GDM1 (cell line): Measurements from ENCODE around the gene GPX7.

Experiments used
- DNase-seq: peaks from one replicate; lab custom pipeline; 2025; lab: John Stamatoyannopoulos, UW

The GPX7 gene

DNA sequence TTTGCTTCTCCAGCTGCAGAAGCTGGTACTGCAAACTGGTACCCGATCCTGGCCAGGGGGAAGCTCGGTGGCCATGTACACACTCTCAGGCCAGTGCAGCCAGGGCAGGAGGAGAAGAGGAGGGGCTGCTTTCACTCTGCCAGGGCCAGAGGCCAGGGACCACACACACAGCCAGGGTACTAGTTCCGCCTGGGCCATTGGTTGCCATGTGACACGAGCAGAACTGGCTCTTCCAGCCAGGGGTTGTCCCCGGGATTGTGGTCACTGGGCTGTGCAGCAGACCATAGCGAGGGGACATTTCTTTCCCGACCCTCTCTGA lies 27.1 kb downstream of the GPX7 start:
- DNase-seq = no peak

DNA sequence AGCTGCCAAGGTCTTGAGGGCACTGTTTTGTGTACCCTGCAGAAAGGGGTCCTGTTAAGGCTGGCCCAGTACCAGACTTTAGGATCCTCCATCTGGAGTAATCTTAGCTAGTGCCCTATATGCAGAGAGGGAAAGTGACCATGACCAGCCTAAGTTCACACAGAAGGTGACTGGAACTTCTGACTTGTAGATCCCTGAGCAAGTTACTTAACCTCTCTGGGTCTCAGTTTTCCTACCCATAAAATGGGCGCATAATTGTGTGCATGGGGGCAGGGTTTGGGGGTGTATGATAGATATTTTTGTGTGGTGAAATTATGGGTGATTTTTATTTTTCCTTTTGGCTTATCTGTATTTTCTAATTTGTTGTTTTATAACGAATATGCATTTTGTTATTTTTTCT lies 27.5 kb downstream of the GPX7 start:
- DNase-seq = no peak

DNA sequence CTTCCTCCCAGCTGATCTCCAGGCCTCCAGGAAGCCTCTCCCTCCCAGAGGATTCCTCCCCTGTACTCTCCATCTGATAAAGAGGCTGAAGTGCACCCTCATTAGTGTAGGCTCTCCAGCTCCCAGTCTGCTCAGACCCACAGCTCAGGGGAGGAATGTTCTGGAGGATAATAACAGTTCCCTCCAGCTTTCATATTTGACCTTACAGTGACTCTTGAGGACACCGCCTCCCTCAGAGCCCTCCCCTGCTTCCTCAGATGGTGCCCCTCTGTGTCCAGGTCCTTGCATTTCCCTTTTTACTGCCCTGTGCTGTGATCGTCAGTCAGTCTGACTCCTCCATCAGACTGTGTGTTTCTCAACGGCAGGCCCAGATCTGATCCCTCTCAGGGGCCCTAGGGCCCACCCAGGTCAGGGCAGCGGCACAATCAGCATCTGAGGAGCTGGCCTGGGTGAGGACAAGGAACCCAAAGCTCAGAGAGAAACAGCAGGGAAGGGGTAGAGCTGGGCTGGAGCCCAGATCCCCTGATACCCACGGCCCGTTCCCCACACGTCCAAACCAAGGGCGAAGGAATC lies 29.7 kb downstream of the GPX7 start:
- DNase-seq = no peak

DNA sequence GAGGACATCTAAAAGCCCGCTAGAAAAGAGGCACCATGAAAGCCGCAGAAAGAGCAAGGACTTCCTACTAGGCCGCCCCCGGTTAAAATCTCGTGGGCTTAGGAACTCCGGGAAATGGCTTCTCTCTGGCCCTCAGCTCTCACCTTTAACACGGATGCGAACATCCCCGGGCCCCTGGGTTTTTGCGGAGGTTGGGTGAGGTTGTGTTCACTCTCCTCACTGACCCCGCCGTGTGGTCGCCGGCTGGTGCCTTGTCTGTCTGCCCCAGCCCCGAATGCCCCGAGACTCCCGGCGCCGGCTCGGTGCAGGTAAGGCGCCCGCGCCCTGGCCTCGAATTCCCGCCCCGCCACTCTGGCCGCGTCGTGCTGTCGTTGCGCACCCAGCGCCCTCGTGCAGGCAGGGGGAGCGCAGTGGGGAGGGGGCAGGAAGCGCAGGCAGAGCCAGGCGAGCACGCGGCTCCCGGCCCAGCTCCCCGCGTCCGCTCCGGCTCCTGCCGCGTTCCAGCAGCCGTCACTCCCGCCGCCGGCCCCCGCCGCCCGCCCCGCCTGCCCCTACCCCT lies 30.6 kb downstream of the GPX7 start, which contains the start of gene SHISAL2A:
Gene SHISAL2A (plus strand): TSS at position 437 of the 559 bp plus-strand sequence. CDS start 326 bp downstream, outside the sequence.
- no peak for DNase-seq

DNA sequence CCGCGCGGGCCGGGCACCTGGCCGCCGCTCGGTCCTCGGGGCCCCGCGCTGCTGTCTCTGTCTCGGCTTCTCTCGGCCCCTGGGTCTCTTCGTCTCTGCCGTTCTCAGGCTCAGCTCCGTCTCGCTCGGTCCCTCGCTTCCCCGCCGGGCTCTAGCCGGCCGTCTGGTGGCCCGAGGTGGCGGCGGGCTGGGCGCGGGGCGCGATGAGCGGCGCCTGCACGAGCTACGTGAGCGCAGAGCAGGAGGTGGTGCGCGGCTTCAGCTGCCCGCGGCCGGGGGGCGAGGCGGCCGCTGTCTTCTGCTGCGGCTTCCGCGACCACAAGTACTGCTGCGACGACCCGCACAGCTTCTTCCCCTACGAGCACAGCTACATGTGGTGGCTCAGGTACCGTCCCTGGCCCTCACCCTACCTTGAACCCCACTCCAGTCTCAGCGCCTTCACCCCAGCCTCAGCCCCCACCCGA lies 31.2 kb downstream of the GPX7 start:
- no peak for DNase-seq

DNA sequence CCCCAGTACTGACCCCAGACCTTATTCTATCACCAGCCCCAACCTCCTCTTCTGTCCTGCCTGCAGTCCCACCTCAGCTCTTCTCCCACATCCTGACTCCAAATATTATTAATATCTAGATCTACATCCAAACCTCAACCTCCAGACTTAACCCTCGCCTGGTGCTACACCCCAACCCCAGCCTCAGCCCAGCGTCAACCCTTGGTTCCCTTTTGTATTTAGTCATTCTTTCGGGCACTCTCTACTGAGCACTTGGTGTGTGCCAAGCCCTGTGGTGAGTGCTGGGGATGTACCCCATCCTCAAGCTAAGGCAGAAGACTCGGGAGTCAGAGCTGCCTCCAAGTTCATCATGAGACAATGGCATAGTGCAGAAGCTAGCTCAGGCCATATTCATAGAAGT lies 31.9 kb downstream of the GPX7 start:
- no peak for DNase-seq

DNA sequence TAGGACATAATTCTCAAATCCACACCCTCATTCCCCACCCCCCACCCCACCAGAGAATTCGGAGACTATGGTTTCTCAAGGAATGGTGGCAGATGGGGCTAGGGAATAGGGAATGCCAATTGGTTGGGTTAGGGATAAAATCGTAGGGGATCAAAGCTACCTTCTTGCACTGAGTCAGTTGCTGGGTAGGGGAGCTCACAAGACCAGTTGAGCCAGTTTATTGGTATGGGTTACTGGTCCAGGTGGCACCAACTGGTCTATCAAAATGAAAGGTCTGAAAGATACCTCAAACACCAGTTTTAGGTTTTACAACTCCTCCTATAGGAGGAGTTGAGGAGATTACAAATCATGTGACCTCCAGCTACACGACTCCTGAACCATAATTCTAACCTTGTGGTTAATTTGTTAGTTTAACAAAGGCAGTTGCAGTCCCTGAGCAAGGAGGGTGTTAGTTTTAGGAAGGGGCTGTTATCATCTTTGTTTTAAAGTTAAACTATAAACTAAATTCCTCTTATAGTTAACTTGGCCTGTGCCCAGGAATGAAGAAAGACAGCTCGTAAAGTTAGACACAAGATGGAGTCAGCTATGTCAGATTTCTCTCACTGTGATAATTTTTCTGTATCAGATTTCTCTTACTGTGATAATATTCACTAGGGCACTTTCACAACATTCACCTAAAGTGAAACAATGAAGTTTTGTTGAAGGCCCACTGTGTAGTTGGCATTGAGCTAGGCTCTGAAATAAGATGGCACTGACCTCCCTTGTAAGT lies 33.3 kb downstream of the GPX7 start:
- DNase-seq = no peak

DNA sequence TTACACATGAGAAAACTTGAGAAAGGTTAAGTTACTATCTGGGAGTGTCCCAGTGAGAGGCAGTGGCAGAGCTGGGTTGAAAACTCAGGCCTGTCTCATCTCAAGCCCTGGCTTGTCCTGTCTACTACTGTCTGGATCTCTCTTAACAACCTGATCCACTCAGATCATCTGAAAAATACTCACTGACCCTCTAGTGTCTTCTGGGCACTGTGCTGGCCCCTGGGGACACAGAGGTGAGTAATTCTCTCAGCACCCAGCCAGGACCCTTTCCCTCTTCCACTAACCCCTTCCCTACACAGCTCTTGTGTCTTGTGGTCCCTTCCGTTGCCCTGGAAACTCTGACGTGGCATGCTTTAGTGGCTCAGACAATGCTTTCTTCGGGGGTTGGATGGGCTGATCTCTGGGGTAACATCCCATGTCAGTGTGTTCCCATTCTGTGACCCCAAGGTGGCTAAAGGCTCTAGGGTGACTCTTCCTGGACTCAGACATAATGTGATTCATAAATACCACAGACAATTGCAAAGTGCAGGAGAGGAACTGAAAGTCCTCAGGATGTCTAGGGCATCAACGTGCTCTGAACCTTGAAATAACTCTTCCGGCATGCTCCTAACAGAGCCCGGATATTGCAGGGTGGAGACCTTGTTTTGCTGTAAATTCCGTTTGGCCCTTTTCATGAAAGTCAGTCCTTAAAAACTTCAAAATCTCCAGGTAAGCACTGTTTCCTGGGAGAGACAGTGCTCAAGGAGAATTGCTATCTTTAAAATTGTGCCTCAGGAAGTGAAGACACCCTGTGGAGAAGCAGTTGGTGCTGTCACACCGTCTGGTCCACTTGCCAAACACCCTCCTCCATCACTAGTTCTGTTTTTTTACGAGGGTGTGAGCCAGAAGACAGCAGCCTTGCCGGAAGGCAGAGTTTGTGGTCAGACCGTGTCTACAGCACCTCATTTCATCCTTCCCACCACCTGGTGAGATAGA lies 34.8 kb downstream of the GPX7 start:
- no peak for DNase-seq

DNA sequence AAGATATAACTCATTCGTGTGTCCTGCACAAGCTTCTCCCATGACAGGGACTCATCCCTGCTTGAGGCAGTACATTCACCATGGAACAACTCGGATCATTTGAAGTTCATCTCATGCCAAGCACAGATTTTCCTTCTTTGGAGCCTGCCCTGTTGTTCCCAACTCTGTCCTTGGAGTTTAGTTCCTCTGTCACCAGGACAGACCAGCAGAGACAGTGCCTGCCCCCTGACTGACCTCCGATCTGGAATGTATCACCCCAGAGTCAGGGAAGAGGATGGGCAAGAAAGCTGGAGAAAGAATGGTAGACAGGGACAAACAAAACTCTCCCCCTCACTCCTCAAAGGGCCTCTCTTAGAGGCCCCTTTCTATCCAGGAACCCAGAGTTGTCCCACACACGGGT lies 35.8 kb downstream of the GPX7 start:
- DNase-seq = no peak

DNA sequence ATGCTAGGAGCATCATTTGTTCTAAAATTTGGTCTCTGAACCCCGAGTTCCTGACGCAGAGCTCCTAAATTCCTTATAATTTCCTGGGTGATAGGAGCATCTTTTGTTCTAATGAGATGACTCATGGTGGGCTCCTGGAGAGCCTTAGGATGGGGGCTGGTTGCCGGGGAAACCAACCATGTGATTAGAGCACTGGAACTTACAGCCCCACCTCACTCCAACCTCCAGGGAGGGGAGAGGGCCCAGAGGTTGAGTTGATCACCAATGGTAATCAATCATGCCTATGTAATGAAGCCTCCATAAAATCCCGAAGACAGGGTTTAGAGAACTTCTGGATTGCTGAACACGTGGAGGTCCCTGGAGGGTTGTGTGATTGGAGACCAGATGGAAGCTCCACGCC lies 38.5 kb downstream of the GPX7 start:
- DNase-seq = no peak

DNA sequence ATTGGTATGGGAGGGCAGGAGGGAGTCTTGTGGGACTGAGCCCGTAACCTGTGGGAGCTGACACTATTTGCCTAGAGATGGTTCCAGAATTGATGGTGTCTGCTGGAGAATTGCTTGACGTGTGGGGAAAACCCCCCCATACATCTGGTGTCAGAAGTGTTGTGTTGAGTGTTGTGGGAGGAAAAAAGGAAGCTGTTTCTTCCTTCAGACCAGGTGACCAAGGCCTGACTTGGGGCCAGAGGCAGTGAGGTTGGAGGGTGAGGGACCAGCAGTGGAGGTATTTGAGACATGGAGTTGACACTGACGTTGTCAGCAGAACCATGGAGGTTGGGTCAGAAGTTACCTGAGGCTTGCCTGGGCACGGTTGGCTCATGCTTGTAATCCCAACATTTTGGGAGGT lies 39.1 kb downstream of the GPX7 start:
- DNase-seq = no peak

DNA sequence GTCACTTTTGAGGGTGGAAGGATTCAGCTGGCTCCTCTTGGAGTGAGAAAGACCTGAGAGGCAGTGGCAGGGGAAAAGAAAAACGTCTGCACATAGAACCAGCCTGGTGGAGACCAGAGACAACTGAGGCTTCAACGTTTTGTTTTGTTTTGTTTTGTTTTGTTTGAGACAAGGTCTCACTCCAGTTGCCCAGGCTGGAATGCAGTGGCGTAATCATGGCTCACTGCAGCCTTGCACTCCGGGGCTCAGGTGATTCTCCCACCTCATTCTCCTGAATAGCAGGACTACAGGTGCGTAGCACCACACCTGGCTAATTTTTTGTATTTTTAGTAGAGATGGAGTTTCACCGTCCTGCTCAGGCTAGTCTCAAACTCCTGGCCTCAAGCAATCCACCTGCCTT lies 43.1 kb downstream of the GPX7 start:
- no peak for DNase-seq

DNA sequence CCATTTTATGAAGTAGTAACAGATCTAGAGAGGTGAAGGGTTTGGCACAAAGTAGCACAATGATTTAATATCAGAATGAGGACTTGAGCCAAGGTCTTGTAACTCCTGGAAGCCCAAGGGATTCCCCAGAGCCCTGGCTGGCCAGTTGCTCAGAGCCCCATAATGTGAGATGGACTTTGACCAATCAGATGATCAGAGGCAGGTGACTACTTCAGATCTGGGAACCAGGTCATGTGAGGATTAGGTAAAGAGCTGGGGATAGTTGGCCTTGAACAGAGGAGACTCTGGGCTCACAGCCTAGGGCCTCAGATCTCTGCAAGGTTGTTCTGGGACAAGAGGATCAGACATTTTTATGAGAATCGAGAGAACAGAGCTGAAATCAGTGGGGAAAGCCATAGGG lies 49.7 kb downstream of the GPX7 start:
- no peak for DNase-seq

DNA sequence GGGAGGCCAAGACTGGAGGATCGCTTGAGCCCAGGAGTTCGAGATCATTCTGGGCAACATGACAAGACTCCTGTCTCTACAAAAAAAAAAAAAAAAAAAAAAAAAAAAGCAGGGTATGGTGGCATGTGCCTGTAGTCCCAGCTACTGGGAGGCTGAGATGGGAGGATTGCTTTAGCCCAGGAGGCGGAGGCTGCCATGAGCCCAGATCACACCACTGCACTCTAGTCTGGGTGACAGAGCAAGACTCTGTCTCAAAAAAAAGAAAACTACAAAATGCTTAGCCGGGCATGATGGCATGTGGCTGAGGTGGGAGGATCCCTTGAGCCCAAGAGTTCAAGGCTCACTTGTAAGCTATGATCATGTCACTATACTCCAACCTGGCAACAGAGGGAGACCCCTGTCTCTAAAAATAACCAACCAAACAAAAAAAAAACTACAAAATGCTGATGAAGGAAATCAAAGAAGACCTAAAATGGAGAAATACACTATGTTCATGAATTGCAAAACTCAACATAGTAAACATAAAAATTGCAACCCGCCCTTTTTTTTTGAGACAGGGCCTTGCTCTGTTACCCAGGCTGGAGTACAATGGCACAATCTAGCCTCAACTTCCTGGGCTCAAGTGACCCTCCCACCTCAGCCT lies 51.2 kb downstream of the GPX7 start:
- DNase-seq = no peak

DNA sequence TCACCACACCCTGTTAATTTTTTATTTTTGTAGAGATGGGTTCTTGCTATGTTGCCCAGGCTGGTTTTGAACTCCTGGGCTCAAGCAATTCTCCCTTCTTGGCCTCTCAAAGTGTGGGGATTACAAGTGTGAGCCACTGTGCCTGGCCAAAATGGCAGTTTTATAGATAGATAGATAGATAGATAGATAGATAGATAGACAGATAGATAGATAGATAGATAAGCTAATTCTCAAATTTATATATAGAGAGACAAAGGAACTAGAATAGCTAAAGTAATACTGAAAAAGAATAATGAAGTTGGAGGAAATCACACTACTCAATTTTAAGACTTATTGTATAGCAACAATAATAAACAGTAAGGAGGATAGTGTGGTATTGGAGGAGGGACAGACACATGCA lies 51.9 kb downstream of the GPX7 start:
- DNase-seq = no peak

DNA sequence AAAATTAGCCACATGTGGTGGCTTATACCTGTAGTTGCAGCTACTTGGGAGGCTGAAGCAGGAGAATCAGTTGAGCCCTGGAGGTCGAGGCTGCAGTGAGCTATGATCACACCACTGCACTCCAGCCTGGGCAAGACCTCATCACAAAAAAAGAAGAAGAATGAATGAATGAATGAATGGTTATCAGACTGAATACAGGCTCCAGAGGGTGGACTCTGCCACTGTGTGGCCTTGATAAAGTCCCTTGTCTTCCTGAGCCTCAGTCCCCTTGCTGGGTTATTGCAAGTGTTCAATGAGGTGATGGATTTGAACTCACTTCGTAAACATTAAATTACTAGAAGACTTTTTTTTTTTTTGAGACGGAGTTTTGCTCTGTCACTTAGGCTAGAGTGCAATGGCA lies 55.5 kb downstream of the GPX7 start:
- no peak for DNase-seq
